Activated gamma-delta T cell (primary cell): ENCODE results near the gene MAP3K7.

Source experiments
- DNase-seq: peaks from one replicate; lab custom pipeline; 2025; lab: John Stamatoyannopoulos, UW

The MAP3K7 gene

GRCh38 chr6:90530882-90531281 is 56.0 kb downstream of the MAP3K7 start:
- no peak for DNase-seq

- DNase-seq, result no peak
These were observed 61.5 kb downstream of the MAP3K7 start for GRCh38 chr6:90525421-90525820.

DNA sequence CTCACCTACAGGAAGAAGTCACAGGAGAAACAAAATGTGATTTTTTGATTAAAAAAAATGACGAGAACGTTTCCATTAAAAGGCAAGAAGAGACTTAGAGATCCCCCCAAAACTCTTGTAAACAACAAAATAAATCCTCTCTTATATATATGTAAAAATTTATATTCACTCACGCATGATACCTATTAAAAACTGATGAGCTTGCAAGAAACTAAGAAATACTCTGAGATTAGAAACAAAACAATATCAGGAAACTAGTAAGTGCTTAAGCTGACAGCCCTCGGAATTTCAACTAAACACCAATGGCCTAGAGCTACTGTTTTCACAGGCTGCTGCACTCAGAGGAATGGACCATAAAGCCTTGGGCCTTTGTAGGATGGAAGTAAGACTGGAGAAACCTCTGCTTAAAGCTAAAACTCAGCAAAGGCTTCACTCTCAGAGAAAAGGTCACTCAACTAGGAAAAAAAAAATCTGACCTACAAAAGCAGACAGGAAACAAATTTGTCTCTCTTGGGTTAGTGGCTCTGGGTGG is 63.0 kb downstream of the MAP3K7 start:
- DNase-seq, result no peak

DNA sequence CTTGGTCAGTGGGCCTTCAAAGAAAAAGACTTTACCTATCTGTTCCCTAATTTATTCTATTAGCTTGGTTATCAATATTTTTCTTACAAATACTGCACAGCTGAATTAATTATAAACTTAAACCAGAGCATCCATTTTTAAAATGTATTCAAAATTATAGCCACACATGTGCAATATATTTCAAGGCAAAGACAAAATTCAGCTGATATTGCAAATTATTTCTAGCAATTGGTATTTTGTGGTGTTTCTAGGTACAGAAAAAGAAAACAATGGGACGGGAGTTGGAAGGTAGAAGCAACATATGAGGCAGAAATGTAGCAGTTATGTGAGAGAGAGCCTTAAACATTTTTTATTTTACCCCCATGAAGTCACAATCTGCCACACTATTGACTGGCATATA is 64.9 kb downstream of the MAP3K7 start:
- DNase-seq, result no peak

DNA sequence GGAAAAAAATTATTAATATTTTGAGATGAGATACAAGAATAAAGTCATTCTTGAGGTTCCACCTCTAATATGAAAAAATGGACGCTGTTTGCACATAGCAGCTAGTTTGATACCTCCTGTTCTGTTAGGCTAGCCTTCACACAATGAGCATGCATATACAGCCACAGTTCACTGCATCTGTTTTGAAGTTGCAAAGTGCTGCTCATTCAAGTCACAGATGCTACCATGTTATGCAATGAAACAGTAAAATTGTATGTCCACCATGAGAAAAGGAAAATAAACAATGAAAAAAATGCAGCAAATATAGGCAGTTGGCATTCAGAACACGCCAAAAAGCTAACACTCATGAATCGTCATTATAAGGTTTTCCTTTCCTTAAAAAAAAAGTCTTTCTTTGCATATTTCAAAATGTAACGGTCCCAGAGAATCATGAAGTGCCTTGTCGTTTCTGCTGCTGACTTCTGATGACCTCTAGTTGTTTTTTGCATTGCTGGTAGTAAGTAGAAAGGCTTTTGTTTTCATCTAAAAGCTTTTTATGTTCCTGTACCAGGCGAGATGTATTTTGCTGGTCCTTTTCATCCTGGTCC is 70.7 kb downstream of the MAP3K7 start:
- no peak for DNase-seq

DNA sequence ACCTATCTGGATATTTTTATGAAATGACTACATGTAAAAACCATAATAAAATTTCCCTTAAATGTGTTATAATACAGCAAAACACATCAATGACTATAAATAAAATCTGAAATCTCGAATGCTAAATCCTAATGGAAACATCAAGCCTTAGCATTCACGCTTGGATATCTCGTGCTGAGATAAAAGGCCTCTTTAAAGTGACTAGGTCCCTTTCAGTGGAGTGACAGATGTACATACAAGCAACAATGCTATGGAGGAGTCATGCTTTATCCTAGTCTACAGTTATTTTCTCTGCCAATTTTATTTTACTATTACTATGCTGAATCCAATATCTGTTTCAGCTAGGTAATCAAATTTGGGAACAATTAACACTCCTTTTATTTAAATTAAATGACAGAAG is 72.4 kb downstream of the MAP3K7 start:
- DNase-seq, result no peak

DNA sequence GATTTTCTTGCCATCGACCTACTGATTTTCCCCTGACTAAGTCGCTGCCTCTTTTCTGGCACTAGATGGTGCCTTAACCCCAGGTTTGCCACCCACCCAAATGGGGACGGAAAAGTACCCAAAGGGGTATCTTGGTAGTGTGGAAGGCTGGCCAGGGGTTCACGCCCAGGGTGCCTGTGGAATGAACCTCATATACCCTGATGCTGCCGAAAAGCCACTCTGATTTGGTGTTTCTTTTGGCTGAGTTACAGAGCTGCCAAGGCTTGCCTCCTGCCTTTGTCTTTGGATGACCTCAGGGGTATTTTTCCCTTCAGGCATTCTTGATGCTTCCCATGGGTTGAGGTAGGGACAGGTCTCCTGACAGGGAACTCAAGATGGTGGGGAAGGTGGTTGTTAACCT is 78.1 kb downstream of the MAP3K7 start:
- DNase-seq, result no peak

GRCh38 chr6:90502866-90503407 is 83.9 kb downstream of the MAP3K7 start:
- no peak for DNase-seq

GRCh38 chr6:90502381-90502780 is 84.5 kb downstream of the MAP3K7 start:
- no peak for DNase-seq

GRCh38 chr6:90500458-90500857 is 86.4 kb downstream of the MAP3K7 start:
- DNase-seq, result no peak

DNA sequence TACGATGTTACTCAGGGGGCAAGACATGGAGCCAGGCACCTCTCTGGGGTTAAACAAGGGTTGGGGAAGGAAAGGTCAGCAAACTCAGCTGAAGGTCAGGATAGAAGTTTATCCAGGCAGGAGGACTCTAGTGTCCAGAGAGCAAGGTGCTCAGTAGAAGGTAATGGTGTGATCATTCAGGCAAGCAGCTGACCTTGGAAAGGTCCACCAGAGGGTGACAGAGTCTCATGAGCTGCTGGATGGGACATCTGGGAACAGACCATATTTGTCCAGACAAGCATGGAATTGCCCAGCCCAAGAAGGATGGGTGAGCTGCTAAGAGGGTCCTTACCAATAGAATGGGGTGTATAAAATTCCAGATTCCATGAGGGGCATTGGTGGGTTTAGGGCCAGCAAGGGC is 89.5 kb downstream of the MAP3K7 start:
- no peak for DNase-seq

GRCh38 chr6:90496258-90497016 is 90.4 kb downstream of the MAP3K7 start:
- no peak for DNase-seq

GRCh38 chr6:90495216-90495817 is 91.6 kb downstream of the MAP3K7 start:
- DNase-seq, result no peak

DNA sequence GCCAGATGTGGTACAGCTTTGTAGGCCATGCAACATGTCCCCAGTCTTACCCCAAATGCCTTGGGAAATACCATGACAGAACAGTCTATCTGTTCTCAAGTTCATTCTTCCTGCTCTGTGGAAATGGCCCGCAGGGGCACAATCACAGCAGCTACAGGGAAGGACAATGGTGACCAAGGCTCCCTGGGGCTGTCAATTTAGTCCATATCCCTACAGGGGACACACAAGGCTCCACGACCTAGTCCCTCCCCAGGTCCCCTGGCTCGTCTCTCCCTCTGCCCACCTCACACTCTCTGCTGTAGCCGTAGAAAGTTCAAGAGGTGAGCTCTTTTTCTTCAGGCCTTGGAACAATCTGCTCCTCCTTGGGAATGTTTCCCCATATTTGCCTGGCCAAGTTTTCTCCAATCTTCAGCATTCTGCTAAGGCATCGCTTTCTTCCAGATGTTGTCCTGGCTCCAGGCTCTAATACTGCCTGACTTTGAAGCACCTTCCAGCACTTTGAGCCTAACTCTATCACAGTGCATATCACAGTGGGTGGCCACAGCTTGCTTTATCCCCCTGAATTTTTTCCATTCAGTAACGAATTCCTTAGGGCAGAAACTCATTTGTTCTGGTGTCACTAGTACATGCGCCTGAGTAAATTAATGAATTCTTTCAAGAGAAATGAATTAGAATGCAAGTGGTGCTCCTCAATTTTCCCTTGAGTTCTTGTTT is 92.6 kb downstream of the MAP3K7 start:
- DNase-seq, result no peak

DNA sequence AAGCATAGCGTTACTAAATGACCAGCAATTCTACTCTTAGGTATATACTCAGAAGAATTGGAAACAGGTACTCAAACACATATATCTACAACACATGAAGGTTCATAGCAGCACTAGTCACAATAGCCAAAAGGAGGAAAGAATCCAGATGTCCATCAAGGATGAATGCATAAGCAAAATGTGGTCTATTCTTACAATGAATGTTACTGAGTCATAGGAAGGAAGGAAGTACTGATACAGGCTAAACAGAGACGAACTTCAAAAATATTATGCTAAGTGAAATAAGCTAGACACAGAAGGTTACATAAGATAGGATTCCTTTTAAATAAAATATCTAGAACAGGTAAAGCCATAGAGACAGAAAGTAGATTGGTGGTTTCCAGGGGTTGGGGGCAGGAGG is 93.5 kb downstream of the MAP3K7 start:
- no peak for DNase-seq

DNA sequence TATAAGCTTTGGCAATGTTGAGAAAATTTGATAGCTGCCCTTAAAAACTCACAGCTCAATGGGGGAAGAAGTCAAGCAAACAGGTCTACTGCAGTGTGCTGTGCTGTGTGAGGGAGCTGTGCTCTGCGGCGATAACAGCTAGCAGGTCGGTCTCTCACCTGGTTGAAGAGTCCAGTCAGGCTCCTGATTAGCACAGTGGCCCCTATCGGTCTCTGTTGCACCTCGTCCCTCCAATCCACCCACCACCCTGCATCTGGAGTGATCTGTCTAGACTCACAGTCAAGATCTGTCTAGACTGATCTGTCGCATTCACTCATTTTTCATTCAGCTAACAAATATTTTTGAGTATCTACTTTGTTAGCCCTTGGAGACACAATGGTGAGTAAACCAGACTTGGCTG is 94.1 kb downstream of the MAP3K7 start:
- no peak for DNase-seq

GRCh38 chr6:90492369-90492768 is 94.5 kb downstream of the MAP3K7 start:
- DNase-seq, result no peak

GRCh38 chr6:90490030-90490716 is 96.7 kb downstream of the MAP3K7 start:
- DNase-seq, result no peak

DNA sequence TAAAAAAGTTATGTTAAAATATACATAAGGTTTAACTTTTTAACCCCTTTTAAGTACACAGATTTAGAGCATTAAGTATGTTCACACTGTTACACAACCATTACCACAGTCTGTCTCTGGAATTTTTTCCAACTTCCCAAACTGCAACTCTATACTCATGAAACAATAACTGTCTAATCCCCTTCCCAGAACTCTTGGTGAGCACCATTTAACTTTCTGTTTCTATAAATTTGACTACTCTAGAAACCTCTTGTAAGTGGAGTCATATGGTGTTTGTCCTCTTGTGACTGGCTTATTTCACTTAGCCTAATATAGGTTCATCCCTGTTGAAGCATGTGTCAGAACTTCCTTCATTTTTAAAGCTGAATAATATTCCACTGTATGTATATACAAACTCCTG is 98.1 kb downstream of the MAP3K7 start:
- no peak for DNase-seq

GRCh38 chr6:90485635-90486277 is 101.1 kb downstream of the MAP3K7 start:
- no peak for DNase-seq

DNA sequence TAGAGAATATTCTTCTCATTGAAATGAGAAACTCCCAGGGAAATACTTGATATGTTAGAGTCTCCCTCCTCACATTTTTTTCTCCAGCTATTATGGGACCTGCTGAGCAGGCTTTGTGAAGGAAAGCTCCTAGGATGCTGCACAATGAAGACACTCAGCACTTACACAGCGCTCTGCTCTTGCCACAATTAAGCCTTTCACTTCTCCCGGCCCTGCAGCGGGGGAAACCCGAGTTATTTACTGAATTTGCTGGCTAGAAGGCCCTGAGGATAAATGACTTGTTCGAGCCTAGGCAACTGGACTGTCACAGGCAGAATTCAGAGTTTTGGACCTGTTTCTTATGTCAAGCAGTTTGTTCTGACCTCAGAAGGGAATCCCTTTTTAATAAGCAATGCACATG is 102.0 kb downstream of the MAP3K7 start:
- no peak for DNase-seq
